Upper lobe of right lung (tissue), 1 donor: ENCODE data around the gene LRRC7. TPM values are rescaled to one million over a fixed set of nuclear protein-coding genes. Genes with fewer than 3 reads are reported as not detected.

Experiments used
- ATAC-seq: fragments of 200-7000 bp; cut with Tn5 transposase; one replicate; pipeline ENCODE4 v1.9.1; 2020; ENCODE audit warnings: mild to moderate bottlenecking, moderate library complexity
- DNase-seq: peaks from one replicate; pipeline ENCODE4 v3.0.0-alpha.2; 2020
- H3K27ac ChIP-seq: fragments of 200-600 bp; one replicate; pipeline ENCODE4 v1.8.0; 2022
- H3K27me3 ChIP-seq: fragments of 200-600 bp; one replicate; pipeline ENCODE4 v1.8.0; 2022; ENCODE audit warnings: mild to moderate bottlenecking
- H3K36me3 ChIP-seq: fragments of 200-600 bp; one replicate; pipeline ENCODE4 v1.8.0; 2022
- H3K4me1 ChIP-seq: fragments of 200-600 bp; one replicate; pipeline ENCODE4 v1.8.0; 2022
- H3K4me3 ChIP-seq: fragments of 200-600 bp; one replicate; pipeline ENCODE4 v1.8.0; 2022; ENCODE audit warnings: mild to moderate bottlenecking
- H3K9me3 ChIP-seq: fragments of 200-600 bp; one replicate; pipeline ENCODE4 v1.8.0; 2022
- CTCF ChIP-seq: fragments of 200-600 bp; IDR thresholded peaks from one replicate; pipeline ENCODE4 v1.8.0; 2022; ENCODE audit warnings: antibody characterized with exemption
- intact Hi-C: fragments of 100-400 bp; cut with DNase I; formaldehyde crosslinking; loops from one replicate; pipeline ENCODE4 v1.11.0; 2022
- total RNA-seq: library from RNA; stranded (reverse); fragmentation: NEBNext Ultra II Directional; extraction: Animal tissue kit (Norgen Biotek cat#: 25700); gene quantifications from one replicate; pipeline ENCODE4 v1.2.1, GENCODE V29; 2021
- donor health status: DM: no; HTN: yes; CAD: no; lungs with severe emphysema.

LRRC7 gene
- total RNA-seq, 1 donor from 2014 or later = not detected

DNA sequence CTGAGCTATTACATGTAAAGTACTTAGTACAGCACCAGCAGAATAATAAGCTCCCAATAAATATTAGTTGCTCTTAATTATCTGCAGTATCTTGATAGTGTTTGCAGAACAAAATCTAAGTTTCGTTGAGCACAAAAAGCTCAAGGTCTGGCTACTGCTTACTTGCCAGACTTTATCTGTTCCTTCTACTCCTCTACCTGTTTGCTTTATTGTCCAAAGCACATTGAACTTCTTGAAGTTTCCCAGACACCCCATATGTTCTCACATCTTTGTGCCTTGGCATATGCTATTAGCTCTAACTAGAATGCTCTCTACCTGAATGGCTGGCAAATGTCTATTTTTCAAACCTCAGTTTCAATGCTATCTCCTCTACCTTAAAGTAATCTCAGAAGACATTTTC, 582.7 kb downstream of the LRRC7 start:
- H3K4me3 ChIP-seq = no peak overlapping the region
- H3K4me1 ChIP-seq = no peaks in the 10 kb centered on the region
- no peaks in the 10 kb centered on the region for H3K9me3 ChIP-seq
- no peak for TF ChIP-seq CTCF
- no peaks in the 10 kb centered on the region for H3K27me3 ChIP-seq
- no peak overlapping the region for H3K27ac ChIP-seq
- DNase-seq (no peak), ATAC-seq (no peak)
- intact Hi-C loops = no loop called here
- H3K36me3 ChIP-seq = peaks cover 31% of the 10 kb centered on the region

DNA sequence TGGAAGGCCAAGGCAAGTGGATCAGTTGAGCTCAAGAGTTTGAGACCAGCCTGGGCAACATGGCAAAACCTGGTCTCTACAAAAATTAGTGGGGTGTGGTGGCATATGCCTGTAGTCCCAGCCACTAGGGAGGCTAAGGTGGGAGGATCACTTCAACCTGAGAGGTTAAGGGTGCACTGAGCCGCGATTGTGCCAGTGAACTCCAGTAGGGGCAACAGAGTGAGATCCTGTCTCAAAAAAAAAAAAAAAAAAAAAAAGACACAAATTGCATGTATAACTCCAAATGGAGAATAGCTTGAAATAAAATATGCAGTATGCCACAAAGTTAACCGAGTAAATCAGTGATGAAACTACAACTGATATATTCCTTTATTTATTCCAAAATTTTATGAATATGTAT, 586.0 kb downstream of the LRRC7 start:
- intact Hi-C loops = no loop called here
- H3K27me3 ChIP-seq = no peaks in the 10 kb centered on the region
- no peaks in the 10 kb centered on the region for H3K4me1 ChIP-seq
- no peak overlapping the region for H3K27ac ChIP-seq
- no peak for DNase-seq
- TF ChIP-seq CTCF = no peak
- no peak for ATAC-seq
- no peak overlapping the region for H3K4me3 ChIP-seq
- peaks cover 12% of the 10 kb centered on the region for H3K36me3 ChIP-seq
- H3K9me3 ChIP-seq = no peaks in the 10 kb centered on the region

DNA sequence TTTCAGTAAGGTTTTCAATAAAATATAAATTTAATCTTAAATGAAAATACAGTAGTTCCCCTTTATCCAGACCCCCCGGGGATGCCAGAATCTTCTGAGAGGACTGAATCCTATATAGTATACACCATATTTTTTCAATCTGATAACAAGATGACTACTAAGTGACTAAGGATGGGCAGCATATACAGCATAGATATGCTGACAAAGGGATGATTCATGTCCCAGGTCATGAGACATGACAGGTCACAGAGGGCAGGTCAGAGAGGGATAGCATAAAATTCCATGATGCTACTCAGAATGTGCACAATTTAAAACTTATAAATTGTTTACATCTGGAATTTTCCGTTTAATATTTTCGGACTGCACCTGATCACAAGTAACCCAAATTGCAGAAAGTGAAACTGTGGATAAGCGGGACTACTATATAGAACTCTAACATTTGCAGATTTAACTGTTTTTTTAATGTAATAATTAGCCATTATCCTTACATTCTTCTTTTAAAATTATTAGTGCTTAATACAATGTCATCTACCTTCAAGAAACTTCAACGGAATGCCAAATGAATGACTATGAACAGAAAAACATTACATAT, 588.9 kb downstream of the LRRC7 start:
- H3K27ac ChIP-seq = no peak overlapping the region
- H3K9me3 ChIP-seq = no peaks in the 10 kb centered on the region
- intact Hi-C loops = no loop called here
- TF ChIP-seq CTCF = no peak
- peaks cover 13% of the 10 kb centered on the region for H3K36me3 ChIP-seq
- ATAC-seq (no peak), DNase-seq (no peak)
- H3K4me3 ChIP-seq = no peak overlapping the region
- H3K4me1 ChIP-seq = no peaks in the 10 kb centered on the region
- H3K27me3 ChIP-seq = no peaks in the 10 kb centered on the region

- intact Hi-C loops = no loop called here
- H3K27me3 ChIP-seq = no peaks in the 10 kb centered on the region
- DNase-seq (no peak), ATAC-seq (no peak)
- no peak overlapping the region for H3K27ac ChIP-seq
- no peaks in the 10 kb centered on the region for H3K9me3 ChIP-seq
- H3K4me3 ChIP-seq = no peak overlapping the region
- H3K4me1 ChIP-seq = no peaks in the 10 kb centered on the region
- peaks cover 7% of the 10 kb centered on the region for H3K36me3 ChIP-seq
- no peak for TF ChIP-seq CTCF
These were observed 596.6 kb downstream of the LRRC7 start for GRCh38 chr1:70164350-70164749.

DNA sequence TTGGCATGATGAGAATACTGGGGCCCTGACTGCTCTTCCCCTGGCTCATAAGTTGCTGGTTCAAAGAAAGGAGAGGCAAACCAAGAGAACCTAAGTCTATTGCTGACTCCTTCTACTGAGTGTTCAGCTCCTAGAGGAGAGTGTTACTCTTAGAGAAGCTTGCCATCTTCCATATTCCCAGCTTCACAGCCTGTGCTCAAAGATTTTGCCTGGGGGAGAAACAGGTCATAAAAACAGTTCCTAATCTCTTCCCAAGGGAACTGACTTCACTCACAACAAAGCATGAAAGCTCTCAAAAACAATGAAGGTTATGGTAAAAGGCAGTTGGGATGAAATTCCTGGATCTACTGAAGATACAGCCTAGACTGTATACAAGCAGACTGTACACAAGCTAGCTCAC, 600.6 kb downstream of the LRRC7 start:
- Histone ChIP-seq H3K4me1 (no peaks in the 10 kb centered on the region), H3K36me3 (peaks cover 3% of the 10 kb centered on the region), H3K27ac (no peak overlapping the region), H3K4me3 (no peak overlapping the region), H3K9me3 (no peaks in the 10 kb centered on the region), H3K27me3 (no peaks in the 10 kb centered on the region)
- no peak for TF ChIP-seq CTCF
- intact Hi-C loops = no loop called here
- DNase-seq = no peak
- no peak for ATAC-seq
